Lung microvascular endothelial cell (primary cell): ENCODE measurements around the gene GUCY2D. TPM values are rescaled to one million over a fixed set of nuclear protein-coding genes. Genes with fewer than 3 reads are reported as not detected.

ENCODE experiments used
- DNase-seq, 2 donors: peaks; one replicate each; pipeline versions ENCODE4 v3.0.0 to v3.0.0-alpha.2; 2010; ENCODE audit warnings: low read depth in 2 of 2
- total RNA-seq: library from RNA; depleted of rRNA; stranded (reverse); fragments of >200 nt; gene quantifications from 2 replicates; pipeline ENCODE4 v1.2.1, GENCODE V29; 2014

Gene GUCY2D
- total RNA-seq, 1 donor from 2014 or later: not detected

DNA sequence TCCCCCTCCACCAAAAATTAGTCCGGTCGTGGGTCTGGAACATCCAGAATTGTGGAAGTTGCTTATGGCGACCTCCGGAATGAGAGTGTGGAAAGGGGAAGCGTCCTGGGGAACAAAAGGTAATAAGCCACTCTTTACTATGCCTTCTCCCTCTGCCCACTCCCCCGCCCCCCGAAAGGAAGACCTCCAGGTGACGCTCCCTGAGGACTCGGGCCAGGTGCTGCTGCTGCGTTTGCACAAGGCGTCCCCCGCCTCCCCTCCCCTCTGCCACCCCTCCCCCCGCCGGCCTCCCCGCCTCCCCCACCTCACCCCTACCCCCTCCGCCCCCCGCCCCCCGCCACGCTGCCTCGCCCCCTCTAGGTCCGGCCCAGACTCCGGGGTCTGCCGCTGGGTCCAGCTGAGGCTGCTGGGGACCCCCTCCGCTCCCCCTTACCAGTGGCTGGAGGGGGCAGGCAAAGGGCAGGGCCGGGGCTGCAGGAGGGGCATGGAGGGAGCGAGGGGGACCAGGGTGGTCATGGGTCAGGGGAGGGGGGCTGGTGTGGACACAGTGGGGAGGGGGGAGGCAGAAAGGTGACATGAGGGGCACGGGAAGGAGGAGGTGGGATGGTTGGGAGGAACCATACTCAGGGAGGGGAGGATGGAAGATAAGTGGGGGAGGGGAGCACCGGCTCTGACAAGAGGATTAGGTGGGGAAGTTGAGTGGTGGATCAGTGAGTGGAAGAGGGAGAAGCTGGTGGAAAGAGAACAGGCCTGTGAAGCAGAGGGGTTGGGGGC is 61.5 kb downstream of the GUCY2D start:
- DNase-seq: no peak

DNA sequence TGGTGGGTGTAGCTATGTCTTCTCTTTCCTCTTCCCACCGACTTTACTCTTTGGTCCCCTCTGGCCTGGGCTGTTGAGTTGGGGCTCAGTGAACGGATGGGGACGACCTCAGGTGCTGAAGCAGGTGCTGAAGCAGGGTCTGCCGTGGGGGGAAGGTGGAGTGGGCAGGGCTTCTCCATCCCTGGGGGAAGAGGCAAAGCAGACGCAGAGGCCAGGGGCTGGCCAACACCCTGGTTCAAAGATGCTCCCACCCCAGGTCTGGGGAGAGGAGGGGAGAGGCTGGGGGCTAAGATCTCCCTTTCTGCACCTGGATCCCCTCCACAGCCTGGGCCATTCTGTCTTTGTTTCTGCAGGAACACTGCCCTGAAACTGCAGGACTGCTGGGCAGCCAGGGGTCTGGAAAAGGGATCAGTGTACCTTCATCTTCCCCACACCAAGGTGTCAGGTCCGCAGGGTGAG is 62.2 kb downstream of the GUCY2D start:
- DNase-seq: no peak

DNA sequence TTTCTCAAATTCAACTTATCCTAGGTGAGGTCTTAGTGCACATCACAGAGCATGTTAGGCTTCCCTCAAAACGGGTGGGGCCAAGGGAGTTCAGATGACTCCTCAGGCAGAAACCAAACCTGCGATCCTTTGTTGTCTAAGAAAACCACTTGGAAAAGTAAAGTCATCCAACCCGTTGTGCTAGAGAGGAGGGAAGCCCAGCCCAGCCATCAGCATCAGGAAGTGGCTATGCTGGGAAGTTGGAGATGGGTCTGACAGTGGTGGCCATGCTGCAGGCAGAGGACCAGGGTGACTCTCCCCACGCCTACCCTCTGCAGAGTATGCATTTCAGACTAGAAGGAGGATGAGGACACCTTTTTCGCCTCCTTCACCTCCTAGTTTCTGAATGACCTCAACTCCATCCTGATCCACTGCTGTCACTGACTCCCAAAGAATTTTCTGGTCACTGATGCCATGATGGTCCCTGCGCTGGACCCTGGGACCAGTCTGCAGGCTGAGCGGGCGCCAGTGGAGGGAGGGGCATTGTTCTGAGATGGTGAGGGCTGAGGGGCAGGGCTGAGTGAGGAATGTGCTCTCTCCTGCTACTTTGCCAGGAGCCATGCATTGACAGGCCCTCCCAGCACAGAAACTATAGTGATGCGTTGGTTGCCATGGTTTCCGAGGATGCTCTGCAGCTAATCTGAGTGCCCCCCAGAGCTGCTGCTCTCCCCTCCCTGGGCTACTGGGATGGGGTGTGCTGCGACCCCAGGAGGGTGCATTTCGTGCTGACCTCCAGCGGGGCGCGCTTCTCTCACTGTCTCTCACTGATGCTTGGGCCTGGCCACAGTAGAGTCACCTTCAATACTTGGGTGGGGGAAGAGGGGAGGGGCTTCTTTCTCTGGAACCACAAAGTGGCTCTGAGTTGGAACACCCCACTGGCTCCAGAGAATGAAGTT is 64.7 kb downstream of the GUCY2D start:
- DNase-seq: peak; percentile 13 to 17

GRCh38 chr17:8067806-8068205 is 65.4 kb downstream of the GUCY2D start:
- DNase-seq: no peak

DNA sequence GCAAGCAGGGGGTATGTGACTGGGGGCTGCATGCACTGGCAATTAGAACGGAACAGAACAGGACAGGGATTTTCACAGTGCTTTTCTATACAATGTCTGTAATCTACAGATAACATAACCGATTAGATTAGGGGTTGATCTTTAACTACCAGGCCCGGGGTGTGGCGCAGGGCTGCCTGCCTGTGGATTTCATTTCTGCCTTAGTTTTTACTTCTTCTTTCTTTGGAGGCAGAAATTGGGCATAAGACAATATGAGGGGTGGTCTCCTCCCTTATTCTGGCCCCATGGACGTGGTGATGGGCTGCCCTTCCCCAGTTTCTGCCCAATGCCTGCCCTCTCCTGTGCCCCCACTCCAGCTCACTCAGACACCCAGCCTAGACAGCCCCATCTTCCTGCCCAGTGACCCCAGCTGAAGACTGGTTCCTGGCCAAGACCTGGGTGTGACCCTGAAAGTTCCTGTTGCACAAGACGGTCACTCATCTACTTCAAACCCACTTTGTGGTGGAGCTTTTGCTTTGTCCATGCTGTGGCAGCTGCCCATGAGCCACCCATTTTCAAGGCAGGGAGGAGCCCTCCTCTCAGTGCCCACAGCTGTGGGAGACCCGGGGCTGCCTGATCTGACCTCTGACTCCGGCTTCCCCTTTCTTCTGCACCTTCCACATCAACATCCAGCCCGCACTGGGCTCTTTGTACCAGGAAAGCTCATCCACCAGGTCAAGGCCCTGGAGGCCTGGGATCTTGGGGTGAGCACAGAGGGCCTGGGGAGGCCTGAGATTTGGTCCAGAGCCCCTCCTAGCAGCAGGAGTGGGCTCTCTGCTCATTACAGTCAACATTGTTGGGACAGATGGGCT is 66.5 kb downstream of the GUCY2D start:
- no peak for DNase-seq

DNA sequence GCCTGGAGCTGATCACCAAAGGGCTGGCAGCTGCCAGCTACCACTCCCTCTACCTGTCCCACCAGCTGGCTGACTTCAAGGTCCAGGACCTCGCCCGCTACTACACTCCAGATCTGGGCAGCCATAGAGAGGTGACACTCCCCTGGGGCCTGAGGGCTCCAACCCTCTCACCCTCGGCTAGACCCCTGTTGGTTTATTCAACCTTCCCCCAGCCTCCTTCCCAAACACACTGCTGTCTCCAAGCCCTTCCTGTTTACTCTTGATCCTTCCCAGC is 67.1 kb downstream of the GUCY2D start:
- no peak for DNase-seq

Other genes with a start within 250 kb of the GUCY2D start
- gene KDM6B, start 168.4 kb upstream of the GUCY2D start, total RNA-seq: 1.3 and 1.8 TPM in 2 replicates
- gene TMEM88, start 147.5 kb upstream of the GUCY2D start, total RNA-seq: 7.1 and 22.7 TPM in 2 replicates
- gene NAA38, start 145.1 kb upstream of the GUCY2D start, total RNA-seq: 152 and 178 TPM in 2 replicates
- 4.6 and 5.6 TPM in 2 replicates for gene CYB5D1, start 144.6 kb upstream of the GUCY2D start, total RNA-seq
- 58.0 and 58.7 TPM in 2 replicates for gene CHD3, start 113.8 kb upstream of the GUCY2D start, total RNA-seq
- gene RNF227, start 86.3 kb upstream of the GUCY2D start, total RNA-seq: 0.44 and 0.79 TPM in 2 replicates
- 0.22 and 0.40 TPM in 2 replicates for gene KCNAB3, start 72.8 kb upstream of the GUCY2D start, total RNA-seq
- gene TRAPPC1, start 70.7 kb upstream of the GUCY2D start, total RNA-seq: 48.8 and 54.7 TPM in 2 replicates
- gene CNTROB, start 70.4 kb upstream of the GUCY2D start, total RNA-seq: 10.5 and 11.9 TPM in 2 replicates
- gene ALOX15B, start 36.4 kb downstream of the GUCY2D start, total RNA-seq: not detected in 2 replicates
- gene ALOX12B, start 85.1 kb downstream of the GUCY2D start, total RNA-seq: not detected in 2 replicates
- under 0.01 TPM in 1 of 2 replicates, not detected in the other for gene ALOXE3, start 115.9 kb downstream of the GUCY2D start, total RNA-seq
- gene HES7, start 121.5 kb downstream of the GUCY2D start, total RNA-seq: 0.22 TPM in 1 of 2 replicates, not detected in the other
- gene PER1, start 149.8 kb downstream of the GUCY2D start, total RNA-seq: 5.2 and 10.7 TPM in 2 replicates
- gene VAMP2, start 160.3 kb downstream of the GUCY2D start, total RNA-seq: 2.8 and 4.6 TPM in 2 replicates
- gene TMEM107, start 173.8 kb downstream of the GUCY2D start, total RNA-seq: 21.2 and 21.6 TPM in 2 replicates
- 7.8 and 8.9 TPM in 2 replicates for gene BORCS6, start 187.6 kb downstream of the GUCY2D start, total RNA-seq
- gene AURKB, start 208.0 kb downstream of the GUCY2D start, total RNA-seq: 4.4 and 16.6 TPM in 2 replicates
- gene CTC1, start 245.4 kb downstream of the GUCY2D start, total RNA-seq: 3.5 and 7.1 TPM in 2 replicates
- gene PFAS, start 246.7 kb downstream of the GUCY2D start, total RNA-seq: 12.7 and 15.0 TPM in 2 replicates